Kasumi-1 (cell line): ENCODE measurements around the gene ITM2B.

Experiments used
- DNase-seq, 2 experiments: peaks; one replicate each; lab custom pipeline; 2025; lab: John Stamatoyannopoulos, UW

The ITM2B gene

GRCh38 chr13:48311223-48311622 lies 78.2 kb downstream of the ITM2B start:
- no peak for DNase-seq

GRCh38 chr13:48315969-48316650 lies 83.1 kb downstream of the ITM2B start:
- no peak for DNase-seq

GRCh38 chr13:48316826-48317510 lies 84.0 kb downstream of the ITM2B start:
- DNase-seq, result no peak

- DNase-seq, result peak in 1 of 2 experiments; percentile 24
These were observed 84.7 kb downstream of the ITM2B start for GRCh38 chr13:48317511-48318376.

- no peak for DNase-seq
These were observed 85.4 kb downstream of the ITM2B start for GRCh38 chr13:48318377-48318811.

- no peak for DNase-seq
These were observed 86.0 kb downstream of the ITM2B start for GRCh38 chr13:48318821-48319511.
